Right lobe of liver (tissue), 4 donors: ENCODE results near the gene LIFR.

Source experiments
- POLR2A ChIP-seq: fragments of 450-650 bp; IDR thresholded peaks from one replicate; pipeline ENCODE4 v1.6.1; 2017; ENCODE audit warnings: antibody characterized with exemption, mild to moderate bottlenecking
- TF ChIP-seq, protein P1 (sequence below), 4 donors: fragments of 200-600 bp in 3 of 4; fragments of 450-650 bp in 1 of 4; IDR thresholded peaks; one replicate each; pipeline versions ENCODE4 v1.5.1 to v1.8.0; 2016 to 2022; ENCODE audit warnings: antibody characterized with exemption in 4 of 4, mild to moderate bottlenecking in 2 of 4
- donor health status: DM: no; HTN: no; CAD: no.
- donor health status: DM: no; HTN: no; CAD: no.
- donor health status: DM: no; HTN: yes; CAD: no.

DNA sequence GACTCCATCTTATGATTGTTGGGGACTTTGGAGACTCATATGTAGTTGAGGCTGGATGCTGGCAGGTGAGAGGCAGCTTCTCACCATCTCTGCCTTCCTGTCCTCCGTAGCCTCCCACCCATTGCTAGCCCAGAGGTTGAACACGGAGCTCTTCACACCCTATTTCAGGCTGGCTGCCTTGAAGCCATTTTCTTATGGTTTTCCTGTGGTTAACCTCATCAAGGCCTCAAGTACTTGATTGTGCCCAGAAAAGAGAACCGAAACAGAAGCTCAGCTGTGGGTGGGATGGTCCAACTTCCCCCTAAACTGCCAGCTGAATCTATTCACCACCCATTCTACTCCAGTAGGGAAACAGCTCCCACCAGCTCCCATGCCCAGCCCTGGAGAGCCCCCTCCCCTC, 102.9 kb downstream of the LIFR start:
- TF ChIP-seq, protein P1, sequence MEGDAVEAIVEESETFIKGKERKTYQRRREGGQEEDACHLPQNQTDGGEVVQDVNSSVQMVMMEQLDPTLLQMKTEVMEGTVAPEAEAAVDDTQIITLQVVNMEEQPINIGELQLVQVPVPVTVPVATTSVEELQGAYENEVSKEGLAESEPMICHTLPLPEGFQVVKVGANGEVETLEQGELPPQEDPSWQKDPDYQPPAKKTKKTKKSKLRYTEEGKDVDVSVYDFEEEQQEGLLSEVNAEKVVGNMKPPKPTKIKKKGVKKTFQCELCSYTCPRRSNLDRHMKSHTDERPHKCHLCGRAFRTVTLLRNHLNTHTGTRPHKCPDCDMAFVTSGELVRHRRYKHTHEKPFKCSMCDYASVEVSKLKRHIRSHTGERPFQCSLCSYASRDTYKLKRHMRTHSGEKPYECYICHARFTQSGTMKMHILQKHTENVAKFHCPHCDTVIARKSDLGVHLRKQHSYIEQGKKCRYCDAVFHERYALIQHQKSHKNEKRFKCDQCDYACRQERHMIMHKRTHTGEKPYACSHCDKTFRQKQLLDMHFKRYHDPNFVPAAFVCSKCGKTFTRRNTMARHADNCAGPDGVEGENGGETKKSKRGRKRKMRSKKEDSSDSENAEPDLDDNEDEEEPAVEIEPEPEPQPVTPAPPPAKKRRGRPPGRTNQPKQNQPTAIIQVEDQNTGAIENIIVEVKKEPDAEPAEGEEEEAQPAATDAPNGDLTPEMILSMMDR (IDR thresholded peaks at IDR 0.05) = no peak
- TF ChIP-seq POLR2A = no peak
